ENCODE data around the gene TMEM42. TPM values are rescaled to one million over a fixed set of nuclear protein-coding genes. Genes with fewer than 3 reads are reported as not detected.

TMEM42 gene
- polyA plus RNA-seq, 1 of the 3 experiments (the other 2 are of a cell fraction): 32.8 TPM

GRCh38 chr3:44913868-44914468 is 52.3 kb downstream of the TMEM42 start:
- Histone ChIP-seq H3K9me2 (no peaks in the 10 kb centered on the region), H3K9me3 (no peaks in the 10 kb centered on the region), H3K4me3 (ENCODE audit: low read depth in 2 of 2, low read length in 1 of 2) (no peak overlapping the region), H3K9ac (no peak overlapping the region), H3K27ac (ENCODE audit: low read depth in 2 of 2, low read length in 1 of 2) (no peak overlapping the region), H3K36me3 (replicated peaks in 1 of 2; ENCODE audit: control insufficient read depth in 1 of 2, insufficient read depth in 2 of 2, low read length in 1 of 2) (peaks cover 0 to 2% of the 10 kb centered on the region in 2 experiments), H3F3A (replicated peaks; ENCODE audit: insufficient read depth) (no peaks in the 10 kb centered on the region), H3K4me1 (ENCODE audit: control insufficient read depth in 1 of 2, insufficient read depth in 2 of 2, low read depth in 1 of 2, low read length in 1 of 2) (peaks cover 0 to 7% of the 10 kb centered on the region in 2 experiments; a peak in 1 of 4 replicates), H2AFZ (ENCODE audit: low read depth) (no peak overlapping the region), H4K20me1 (ENCODE audit: insufficient read depth) (no peaks in the 10 kb centered on the region), H3K27me3 (ENCODE audit: insufficient read depth) (no peaks in the 10 kb centered on the region), H3K79me2 (ENCODE audit: insufficient read depth) (no peaks in the 10 kb centered on the region), H3K4me2 (no peak overlapping the region)
- POLR2A ChIA-PET: no interaction called here
- CTCF ChIA-PET: interaction anchor here (0.6 to 4.2 kb wide), 18 partner anchors 8 to 592 kb away, joined by 3 to 50 read pairs (median 4); partner anchors contain the start of genes EXOSC7, ZDHHC3 and ZNF501
- 28% methylated on average over 4 of the region's 4 CpGs for WGBS (ENCODE audit: low lambda C conversion rate)
- DNase-seq: peak; percentile 74
- TF ChIP-seq TEAD4 (IDR thresholded peaks at IDR 0.05; ENCODE audit: borderline replicate concordance, insufficient read depth): no peak
- no peak for TF ChIP-seq RFX5 (IDR thresholded peaks at IDR 0.05; ENCODE audit: low read length)
- TF ChIP-seq ZBTB33 (IDR thresholded peaks at IDR 0.05; ENCODE audit: borderline replicate concordance, low read depth): no peak
- TF ChIP-seq RCOR1 (IDR thresholded peaks at IDR 0.05; ENCODE audit: low read length): no peak
- TF ChIP-seq IRF3 (IDR thresholded peaks at IDR 0.05; ENCODE audit: low read depth, low read length): no peak
- no peak for TF ChIP-seq YY1 (IDR thresholded peaks at IDR 0.05; ENCODE audit: low read depth)
- TF ChIP-seq PBX3 (IDR thresholded peaks at IDR 0.05): no peak
- TF ChIP-seq GATA2 (CRISPR knock-in tag; IDR thresholded peaks at IDR 0.05): no peak
- no peak for TF ChIP-seq ELF1 (IDR thresholded peaks at IDR 0.05)
- TF ChIP-seq TCF12 (IDR thresholded peaks at IDR 0.05): no peak
- no peak for TF ChIP-seq RXRA (IDR thresholded peaks at IDR 0.05; ENCODE audit: borderline replicate concordance, low read depth)
- TF ChIP-seq EP300 (IDR thresholded peaks at IDR 0.05; ENCODE audit: borderline replicate concordance in 1 of 2, low read depth in 1 of 2, low read length in 1 of 2): no peak
- TF ChIP-seq FOXJ3 (CRISPR knock-in tag; IDR thresholded peaks at IDR 0.05): no peak
- no peak for TF ChIP-seq FOXM1 (IDR thresholded peaks at IDR 0.05; ENCODE audit: low read depth)
- TF ChIP-seq NFIC (IDR thresholded peaks at IDR 0.05; ENCODE audit: borderline replicate concordance): no peak
- TF ChIP-seq NRF1 (IDR thresholded peaks at IDR 0.05; ENCODE audit: low read depth, low read length): no peak
- no peak for TF ChIP-seq USF1 (IDR thresholded peaks at IDR 0.05; ENCODE audit: borderline replicate concordance, low read depth)
- TF ChIP-seq MXI1 (IDR thresholded peaks at IDR 0.05; ENCODE audit: low read depth, low read length): no peak
- no peak for TF ChIP-seq CHD2 (IDR thresholded peaks at IDR 0.05; ENCODE audit: low read length, partially characterized antibody)
- TF ChIP-seq USF2 (IDR thresholded peaks at IDR 0.05; ENCODE audit: borderline replicate concordance, low read depth, low read length): no peak
- TF ChIP-seq REST (IDR thresholded peaks at IDR 0.05; ENCODE audit: low read depth, low read length): peak; percentile 72; the same call in 1 of the 2 replicates
- peak; percentile 6; the same call in 1 of the 2 replicates for TF ChIP-seq MAX (IDR thresholded peaks at IDR 0.05; ENCODE audit: low read depth)
- TF ChIP-seq JUND (IDR thresholded peaks at IDR 0.05): no peak
- TF ChIP-seq MEF2A (IDR thresholded peaks at IDR 0.05; ENCODE audit: borderline replicate concordance, low read depth): no peak
- TF ChIP-seq TAF1 (IDR thresholded peaks at IDR 0.05; ENCODE audit: borderline replicate concordance, low read depth, low read length): no peak
